WTC11 (cell line): Measurements from ENCODE around the gene FRMD8. TPM values are rescaled to one million over a fixed set of nuclear protein-coding genes. Genes with fewer than 3 reads are reported as not detected.

Source experiments
- ATAC-seq: fragments of 200-7000 bp; cut with Tn5 transposase; 2 replicates; pipeline ENCODE4 v1.10.0; 2021; ENCODE audit warnings: mild to moderate bottlenecking, moderate library complexity
- CTCF ChIA-PET: fragments of 300-600 bp; sonication (Branson Sonifier 250); formaldehyde crosslinking; loops from one replicate; lab custom pipeline; 2021; ENCODE audit warnings: antibody characterized with exemption; lab: Charles Lee
- POLR2A ChIA-PET: fragments of 350-600 bp; sonication (Branson Sonifier 250); formaldehyde crosslinking; loops from one replicate; lab custom pipeline; 2021; ENCODE audit warnings: antibody characterized with exemption; lab: Charles Lee
- DNase-seq: peaks from one replicate; pipeline ENCODE4 v3.0.0; 2021; ENCODE audit warnings: low spot score
- H3K27ac Mint-ChIP-seq: 2 replicates; pipeline ENCODE4 v1.8.0; 2021; ENCODE audit warnings: mixed read lengths
- H3K27me3 Mint-ChIP-seq: 2 replicates; pipeline ENCODE4 v1.8.0; 2021; ENCODE audit warnings: low read depth, mild to moderate bottlenecking, moderate library complexity, mixed read lengths
- H3K36me3 Mint-ChIP-seq: 2 replicates; pipeline ENCODE4 v1.8.0; 2021; ENCODE audit warnings: mixed read lengths
- H3K4me1 Mint-ChIP-seq: 2 replicates; pipeline ENCODE4 v1.8.0; 2022; ENCODE audit warnings: mixed read lengths
- H3K4me3 Mint-ChIP-seq: 2 replicates; pipeline ENCODE4 v1.8.0; 2021; ENCODE audit warnings: mild to moderate bottlenecking, moderate library complexity, mixed read lengths
- H3K9me3 Mint-ChIP-seq: 2 replicates; pipeline ENCODE4 v1.8.0; 2021; ENCODE audit warnings: mixed read lengths
- E2F5 ChIP-seq: sonication (generic); formaldehyde crosslinking; IDR thresholded peaks from 2 replicates; pipeline ENCODE4 v1.8.1; 2022; ENCODE audit warnings: mild to moderate bottlenecking, moderate library complexity, missing genetic modification reagents
- EMX1 ChIP-seq: fragments of 250-450 bp; sonication (Bioruptor Pico); IDR thresholded peaks from 2 replicates; pipeline ENCODE4 v1.8.0; 2021; ENCODE audit warnings: mild to moderate bottlenecking
- ESRRA ChIP-seq: sonication (generic); formaldehyde crosslinking; IDR thresholded peaks from 2 replicates; pipeline ENCODE4 v1.8.1; 2022; ENCODE audit warnings: mild to moderate bottlenecking, missing genetic modification reagents, borderline replicate concordance
- ETV6 ChIP-seq: sonication (generic); formaldehyde crosslinking; IDR thresholded peaks from 2 replicates; pipeline ENCODE4 v1.8.1; 2022; ENCODE audit warnings: mild to moderate bottlenecking, missing genetic modification reagents
- FOXK1 ChIP-seq: sonication (generic); formaldehyde crosslinking; IDR thresholded peaks from 2 replicates; pipeline ENCODE4 v1.8.0; 2022; ENCODE audit warnings: mild to moderate bottlenecking, moderate library complexity, missing genetic modification reagents
- HMGA2 ChIP-seq: fragments of 250-450 bp; sonication (Bioruptor Pico); IDR thresholded peaks from 2 replicates; pipeline ENCODE4 v1.4.0; 2021; ENCODE audit warnings: mild to moderate bottlenecking, moderate library complexity
- IRF1 ChIP-seq: sonication (generic); formaldehyde crosslinking; IDR thresholded peaks from 2 replicates; pipeline ENCODE4 v1.8.0; 2023; ENCODE audit warnings: missing genetic modification reagents
- KAT7 ChIP-seq: sonication (generic); formaldehyde crosslinking; IDR thresholded peaks from 2 replicates; pipeline ENCODE4 v1.8.1; 2023; ENCODE audit warnings: missing genetic modification reagents, mild to moderate bottlenecking, borderline replicate concordance
- MAX ChIP-seq: sonication (generic); formaldehyde crosslinking; IDR thresholded peaks from 2 replicates; pipeline ENCODE4 v1.8.0; 2022; ENCODE audit warnings: mild to moderate bottlenecking, missing genetic modification reagents
- NFE2L1 ChIP-seq: sonication (generic); formaldehyde crosslinking; IDR thresholded peaks from 2 replicates; pipeline ENCODE4 v1.8.1; 2023; ENCODE audit warnings: missing genetic modification reagents
- RORB ChIP-seq: fragments of 250-450 bp; sonication (Bioruptor Pico); IDR thresholded peaks from 2 replicates; pipeline ENCODE4 v1.9.0; 2021; ENCODE audit warnings: mild to moderate bottlenecking
- SOX15 ChIP-seq: fragments of 250-450 bp; sonication (Bioruptor Pico); IDR thresholded peaks from 2 replicates; pipeline ENCODE4 v1.9.0; 2021; ENCODE audit warnings: mild to moderate bottlenecking
- STAT6 ChIP-seq: sonication (generic); formaldehyde crosslinking; conservative IDR thresholded peaks from 2 replicates; pipeline ENCODE4 v1.8.1; 2023; ENCODE audit warnings: mild to moderate bottlenecking, low read depth, missing genetic modification reagents, moderate library complexity
- ZNF263 ChIP-seq: sonication (generic); formaldehyde crosslinking; IDR thresholded peaks from 2 replicates; pipeline ENCODE4 v1.8.1; 2022; ENCODE audit warnings: low read depth, mild to moderate bottlenecking, moderate library complexity, missing genetic modification reagents
- ZNF396 ChIP-seq: fragments of 250-450 bp; sonication (Bioruptor Pico); IDR thresholded peaks from 2 replicates; pipeline ENCODE4 v1.8.0; 2021; ENCODE audit warnings: mild to moderate bottlenecking, moderate library complexity, borderline replicate concordance
- ZNF512 ChIP-seq: sonication (generic); formaldehyde crosslinking; IDR thresholded peaks from 2 replicates; pipeline ENCODE4 v1.8.1; 2022; ENCODE audit warnings: missing genetic modification reagents, borderline replicate concordance
- ZSCAN18 ChIP-seq: fragments of 250-450 bp; sonication (Bioruptor Pico); IDR thresholded peaks from 2 replicates; pipeline ENCODE4 v2.1.2; 2022; ENCODE audit warnings: mild to moderate bottlenecking, moderate library complexity
- total RNA-seq: library from RNA; stranded (reverse); gene quantifications from 3 replicates; pipeline ENCODE4 v1.2.3, GENCODE V29; 2021
- TF ChIP-seq, protein P1 (sequence below): fragments of 250-450 bp; sonication (Bioruptor Pico); conservative IDR thresholded peaks from 2 replicates; pipeline ENCODE4 v1.9.0; 2021; ENCODE audit warnings: mild to moderate bottlenecking

Gene FRMD8
- total RNA-seq, 1 experiment from 2014 or later: 23.7 TPM

DNA sequence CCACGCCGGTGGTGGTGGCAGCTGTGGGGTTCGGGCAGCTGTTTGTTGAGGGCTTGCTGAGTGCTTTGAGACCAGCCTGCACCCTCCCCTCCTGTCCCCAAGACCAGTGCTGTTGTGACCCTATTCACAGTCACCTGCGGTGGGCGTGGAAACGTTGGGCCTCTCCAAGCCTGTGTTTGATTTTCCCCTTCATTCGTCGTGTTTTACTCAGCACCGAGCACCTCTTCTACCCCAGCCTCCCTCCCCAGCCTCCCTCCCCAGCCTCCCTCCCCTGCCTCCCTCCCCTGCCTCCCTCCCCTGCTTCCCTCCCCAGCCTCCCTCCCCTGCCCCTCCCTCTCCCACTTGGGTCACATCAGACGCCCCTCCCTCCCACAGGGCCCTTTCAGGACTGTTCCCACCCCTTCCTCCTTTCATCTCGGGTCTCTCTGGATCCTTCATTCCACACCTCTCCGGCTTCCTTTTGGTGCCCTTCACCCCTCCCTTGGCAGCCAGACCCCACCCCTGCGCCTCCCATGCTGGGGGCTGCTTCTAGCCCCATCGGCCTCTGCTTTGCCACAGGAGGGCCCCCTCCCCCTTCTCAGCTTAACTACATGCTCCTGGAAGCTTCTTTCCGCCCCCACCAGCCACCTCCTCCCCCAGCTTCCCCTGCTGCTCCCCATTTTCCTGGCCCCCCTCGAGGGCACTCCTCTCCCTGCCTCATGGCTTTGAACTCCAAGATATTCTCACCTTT lies 14.8 kb downstream of the FRMD8 start:
- H3K4me1 Mint-ChIP-seq: peaks cover 10% of the 10 kb centered on the region
- TF ChIP-seq FOXK1 (CRISPR knock-in tag) (no peak), IRF1 (CRISPR knock-in tag) (no peak), E2F5 (CRISPR knock-in tag) (no peak), ZSCAN18 (CRISPR knock-in tag) (no peak), STAT6 (CRISPR knock-in tag) (no peak), ZNF263 (CRISPR knock-in tag) (no peak), ZNF396 (CRISPR knock-in tag) (no peak), MAX (CRISPR knock-in tag) (no peak), NFE2L1 (CRISPR knock-in tag) (no peak), ZNF512 (no peak), ESRRA (no peak), RORB (no peak)
- TF ChIP-seq, protein P1, sequence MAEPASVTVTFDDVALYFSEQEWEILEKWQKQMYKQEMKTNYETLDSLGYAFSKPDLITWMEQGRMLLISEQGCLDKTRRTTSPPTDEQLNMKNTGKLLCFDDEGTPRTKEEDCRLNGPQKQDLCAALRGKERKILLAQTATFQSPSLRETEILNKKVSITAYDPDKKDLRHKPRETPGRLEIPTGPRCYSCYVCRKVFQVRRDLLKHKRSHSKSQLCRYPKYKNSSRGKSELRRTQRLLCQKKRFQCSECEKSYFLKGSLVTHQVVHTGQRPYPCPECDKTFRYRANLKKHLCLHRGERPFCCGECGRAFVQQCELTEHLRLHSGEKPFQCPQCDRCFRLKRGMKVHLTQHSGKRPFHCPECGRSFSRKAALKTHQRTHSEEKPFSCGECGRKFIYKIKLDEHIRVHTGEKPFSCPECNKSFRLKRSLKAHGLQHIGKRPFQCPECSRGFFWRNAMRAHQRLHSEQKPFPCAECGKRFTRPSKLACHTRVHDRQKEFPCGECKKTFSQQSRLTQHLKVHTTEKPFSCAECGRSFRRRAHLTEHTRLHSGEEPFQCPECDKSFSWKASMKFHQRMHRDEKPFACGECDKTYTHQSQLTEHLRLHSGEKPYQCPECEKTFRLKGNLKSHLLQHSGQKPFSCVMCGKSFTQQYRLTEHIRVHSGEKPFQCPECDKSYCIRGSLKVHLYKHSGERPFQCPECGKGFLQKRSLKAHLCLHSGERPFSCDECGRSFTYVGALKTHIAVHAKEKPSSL (CRISPR knock-in tag): no peak
- TF ChIP-seq, all 79 proteins: peak for 0
- Mint-ChIP-seq H3K9me3 (no peaks in the 10 kb centered on the region), H3K27ac (no peak overlapping the region), H3K27me3 (no peaks in the 10 kb centered on the region), H3K4me3 (no peak overlapping the region), H3K36me3 (peaks cover 11% of the 10 kb centered on the region)
- ChIA-PET CTCF (interaction anchor here (0.6 to 1.7 kb wide), 4 partner anchors 15 to 138 kb away, joined by 3 to 9 read pairs (median 3); no protein-coding TSS in a partner anchor), POLR2A (interaction anchor here (0.9 kb wide), 1 partner anchor 18 kb away, joined by 7 read pairs; no protein-coding TSS in a partner anchor)
- peak; percentile 45 for DNase-seq
- peak; percentile 71 for ATAC-seq

DNA sequence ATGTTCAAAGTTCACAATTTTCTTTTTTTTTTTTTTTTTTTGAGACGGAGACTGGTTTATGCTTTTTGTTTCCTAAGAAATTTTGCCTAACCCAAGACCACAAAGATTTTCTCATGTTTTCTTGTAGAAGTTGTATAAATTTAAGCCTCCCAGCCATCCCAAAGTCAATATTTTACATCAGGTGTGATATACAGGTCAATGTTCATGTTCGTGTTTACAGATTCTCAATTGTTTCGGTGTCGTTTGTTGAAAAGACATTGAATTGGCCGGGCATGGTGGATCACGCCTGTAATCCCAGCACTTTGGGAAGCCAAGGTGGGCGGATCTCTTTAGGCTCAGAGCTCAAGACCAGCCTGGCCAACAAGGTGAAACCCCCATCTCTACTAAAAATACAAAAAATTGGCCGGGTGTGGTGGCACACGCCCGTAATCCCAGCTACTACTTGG lies 15.4 kb downstream of the FRMD8 start:
- H3K4me3 Mint-ChIP-seq: no peak overlapping the region
- H3K36me3 Mint-ChIP-seq: peaks cover 11% of the 10 kb centered on the region
- POLR2A ChIA-PET: interaction anchor here (0.9 kb wide), 1 partner anchor 17 kb away, joined by 7 read pairs; no protein-coding TSS in a partner anchor

More for the DNA sequence above, 15.4 kb downstream of the FRMD8 start:
- no peaks in the 10 kb centered on the region for H3K27me3 Mint-ChIP-seq
- no peak overlapping the region for H3K27ac Mint-ChIP-seq
- DNase-seq: no peak
- TF ChIP-seq EMX1 (CRISPR knock-in tag) (no peak), KAT7 (no peak), ETV6 (CRISPR knock-in tag) (no peak), SOX15 (CRISPR knock-in tag) (no peak), HMGA2 (CRISPR knock-in tag) (no peak)
- H3K9me3 Mint-ChIP-seq: no peaks in the 10 kb centered on the region
- CTCF ChIA-PET: interaction anchor here (0.6 to 1.7 kb wide), 4 partner anchors 14 to 138 kb away, joined by 3 to 9 read pairs (median 3); no protein-coding TSS in a partner anchor
- ATAC-seq: no peak
- H3K4me1 Mint-ChIP-seq: peaks cover 10% of the 10 kb centered on the region
